ENCODE results near the gene ZDHHC11.

DNA sequence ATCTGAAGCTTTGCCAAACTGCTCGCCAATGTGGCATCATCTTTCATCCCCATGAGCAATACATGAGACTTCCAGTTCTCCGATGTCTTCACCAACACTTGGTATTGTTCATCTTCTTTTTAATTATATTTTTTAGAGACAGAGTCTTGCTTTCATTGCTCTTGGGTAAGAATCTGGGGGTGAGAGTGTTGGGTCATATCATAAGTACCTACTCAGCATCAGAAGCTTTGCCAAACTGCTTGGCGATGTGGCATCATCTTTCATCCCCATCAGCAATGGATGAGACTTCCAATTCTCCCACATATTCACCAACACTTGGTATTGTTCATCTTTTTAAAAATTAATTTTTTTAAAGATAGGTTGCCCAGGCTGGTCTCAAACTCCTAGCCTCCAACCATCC is 35.3 kb downstream of the ZDHHC11 start:
- TF ChIP-seq POLR2A (IDR thresholded peaks at IDR 0.05): no peak
- TF ChIP-seq, protein P1, sequence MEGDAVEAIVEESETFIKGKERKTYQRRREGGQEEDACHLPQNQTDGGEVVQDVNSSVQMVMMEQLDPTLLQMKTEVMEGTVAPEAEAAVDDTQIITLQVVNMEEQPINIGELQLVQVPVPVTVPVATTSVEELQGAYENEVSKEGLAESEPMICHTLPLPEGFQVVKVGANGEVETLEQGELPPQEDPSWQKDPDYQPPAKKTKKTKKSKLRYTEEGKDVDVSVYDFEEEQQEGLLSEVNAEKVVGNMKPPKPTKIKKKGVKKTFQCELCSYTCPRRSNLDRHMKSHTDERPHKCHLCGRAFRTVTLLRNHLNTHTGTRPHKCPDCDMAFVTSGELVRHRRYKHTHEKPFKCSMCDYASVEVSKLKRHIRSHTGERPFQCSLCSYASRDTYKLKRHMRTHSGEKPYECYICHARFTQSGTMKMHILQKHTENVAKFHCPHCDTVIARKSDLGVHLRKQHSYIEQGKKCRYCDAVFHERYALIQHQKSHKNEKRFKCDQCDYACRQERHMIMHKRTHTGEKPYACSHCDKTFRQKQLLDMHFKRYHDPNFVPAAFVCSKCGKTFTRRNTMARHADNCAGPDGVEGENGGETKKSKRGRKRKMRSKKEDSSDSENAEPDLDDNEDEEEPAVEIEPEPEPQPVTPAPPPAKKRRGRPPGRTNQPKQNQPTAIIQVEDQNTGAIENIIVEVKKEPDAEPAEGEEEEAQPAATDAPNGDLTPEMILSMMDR (IDR thresholded peaks at IDR 0.05): no peak
